Pulmonary artery endothelial cell (primary cell): ENCODE data around the gene NOCT. TPM values are rescaled to one million over a fixed set of nuclear protein-coding genes. Genes with fewer than 3 reads are reported as not detected.
"Not testable (repeated sequence)": the region's sequence is repeated elsewhere in the genome, so short reads cannot be mapped to it uniquely, and the experiment has no call there.

Experiments used
- DNase-seq: peaks from one replicate; pipeline ENCODE4 v3.0.0-alpha.2; 2011; ENCODE audit warnings: low read depth, low spot score
- total RNA-seq: library from RNA; depleted of rRNA; stranded (reverse); fragments of >200 nt; gene quantifications from 2 replicates; pipeline ENCODE4 v1.2.3, GENCODE V29; 2014

The NOCT gene
- total RNA-seq, 1 donor from 2014 or later, result 23.6 TPM

- no peak for DNase-seq
Measured at GRCh38 chr4:139009702-139010101, 5.9 kb upstream of the NOCT start.

GRCh38 chr4:139011225-139011950, 4.2 kb upstream of the NOCT start:
- DNase-seq, result no peak

- DNase-seq, result peak; percentile 96
Measured at GRCh38 chr4:139014371-139015268, 961 bp upstream of the NOCT start.

- DNase-seq, result no peak
Measured at GRCh38 chr4:139015948-139016471, 429 bp downstream of the NOCT start.

GRCh38 chr4:139017861-139018260, 2.3 kb downstream of the NOCT start:
- no peak for DNase-seq

- DNase-seq, result no peak
Measured at GRCh38 chr4:139018501-139018900, 2.9 kb downstream of the NOCT start.

GRCh38 chr4:139018971-139019758, 3.6 kb downstream of the NOCT start:
- DNase-seq, result no peak

GRCh38 chr4:139020384-139020783, 4.8 kb downstream of the NOCT start:
- no peak for DNase-seq

GRCh38 chr4:139021071-139021470, 5.5 kb downstream of the NOCT start:
- not testable (repeated sequence) for DNase-seq

GRCh38 chr4:139022835-139023234, 7.3 kb downstream of the NOCT start:
- DNase-seq, result no peak

- DNase-seq, result no peak
Measured at GRCh38 chr4:139024686-139025085, 9.1 kb downstream of the NOCT start.

- no peak for DNase-seq
Measured at GRCh38 chr4:139025841-139026240, 10.3 kb downstream of the NOCT start.

- DNase-seq, result no peak
Measured at GRCh38 chr4:139027776-139028175, 12.2 kb downstream of the NOCT start.

GRCh38 chr4:139028191-139028661, 12.6 kb downstream of the NOCT start:
- DNase-seq, result no peak

- DNase-seq, result not testable (repeated sequence)
Measured at GRCh38 chr4:139029866-139030363, 14.3 kb downstream of the NOCT start.

- DNase-seq, result peak; percentile 57
Measured at GRCh38 chr4:139030614-139031235, 15.1 kb downstream of the NOCT start.

GRCh38 chr4:139035650-139036049, 20.1 kb downstream of the NOCT start:
- DNase-seq, result no peak

- DNase-seq, result no peak
Measured at GRCh38 chr4:139036885-139037284, 21.3 kb downstream of the NOCT start.

- no peak for DNase-seq
Measured at GRCh38 chr4:139038874-139039443, 23.4 kb downstream of the NOCT start.

- peak; percentile 69 for DNase-seq
Measured at GRCh38 chr4:139042981-139043460, 27.4 kb downstream of the NOCT start.
